GM18858 (cell line): ENCODE measurements around the gene CREB5.
"Not testable (repeated sequence)": the region's sequence is repeated elsewhere in the genome, so short reads cannot be mapped to it uniquely, and the experiment has no call there.

Experiments
- ATAC-seq: cut with Tn5 transposase; IDR thresholded peaks from one replicate; pipeline ENCODE4 v1.9.1; 2021; ENCODE audit not compliant: unreplicated experiment

Gene CREB5

DNA sequence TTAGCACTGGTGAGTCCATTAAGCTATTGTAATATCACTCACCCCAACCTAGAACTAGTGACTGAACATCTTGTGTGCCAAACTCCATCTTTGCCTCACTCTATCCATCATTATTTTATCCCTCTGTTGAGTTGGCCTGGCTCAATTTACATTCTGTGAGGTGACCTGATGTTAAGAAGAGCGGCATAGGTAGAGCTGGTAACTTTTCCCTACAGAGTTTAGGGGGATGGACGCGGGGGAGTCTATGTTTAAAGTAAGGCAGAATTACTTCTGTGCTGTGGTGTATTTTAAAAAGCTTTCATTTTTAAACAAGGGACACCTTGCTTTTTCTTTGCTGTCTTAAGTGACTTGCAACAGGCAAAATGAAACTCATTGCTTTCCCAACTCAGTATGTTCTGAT, 186.3 kb downstream of the CREB5 start:
- ATAC-seq = no peak

DNA sequence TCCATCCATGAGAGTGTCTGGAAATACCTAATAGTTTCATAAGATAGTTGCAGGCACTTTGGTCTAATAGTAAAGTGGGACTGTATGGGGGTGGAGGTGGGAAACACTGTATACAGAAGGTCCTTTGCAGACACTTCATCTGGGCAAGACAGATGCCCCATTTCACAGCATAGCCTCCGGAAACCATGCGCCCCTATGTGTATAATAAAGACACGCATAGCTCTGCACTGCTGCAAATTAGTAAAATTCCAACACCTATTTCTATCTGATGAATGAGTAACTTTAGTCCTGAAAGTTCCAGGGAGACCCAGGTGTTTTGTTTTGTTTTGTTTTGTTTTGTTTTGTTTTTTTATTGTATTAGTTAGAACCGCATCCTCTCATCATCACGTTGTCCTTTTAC, 187.1 kb downstream of the CREB5 start:
- no peak for ATAC-seq

DNA sequence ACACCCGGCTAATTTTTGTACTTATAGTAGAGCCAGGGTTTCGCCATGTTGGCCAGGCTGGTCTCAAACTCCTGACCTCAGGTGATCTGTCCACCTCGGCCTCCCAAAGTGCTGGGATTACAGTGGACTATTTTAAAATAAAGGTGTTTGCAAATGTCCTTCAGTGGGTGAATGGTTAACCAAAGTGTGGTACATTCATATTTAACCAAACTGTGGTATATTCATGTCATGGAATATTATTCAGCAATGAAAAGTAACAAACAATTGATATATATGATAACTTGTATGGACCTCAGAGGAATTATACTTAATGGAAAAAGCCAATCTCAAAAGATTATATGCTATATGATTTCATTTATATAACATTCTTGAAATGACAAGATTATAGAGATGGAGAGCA, 190.0 kb downstream of the CREB5 start:
- ATAC-seq = no peak

GRCh38 chr7:28605427-28606085, 193.2 kb downstream of the CREB5 start:
- ATAC-seq = no peak

- no peak for ATAC-seq
These were observed 194.1 kb downstream of the CREB5 start for GRCh38 chr7:28606421-28606820.

GRCh38 chr7:28607855-28608193, 195.5 kb downstream of the CREB5 start:
- ATAC-seq = no peak

DNA sequence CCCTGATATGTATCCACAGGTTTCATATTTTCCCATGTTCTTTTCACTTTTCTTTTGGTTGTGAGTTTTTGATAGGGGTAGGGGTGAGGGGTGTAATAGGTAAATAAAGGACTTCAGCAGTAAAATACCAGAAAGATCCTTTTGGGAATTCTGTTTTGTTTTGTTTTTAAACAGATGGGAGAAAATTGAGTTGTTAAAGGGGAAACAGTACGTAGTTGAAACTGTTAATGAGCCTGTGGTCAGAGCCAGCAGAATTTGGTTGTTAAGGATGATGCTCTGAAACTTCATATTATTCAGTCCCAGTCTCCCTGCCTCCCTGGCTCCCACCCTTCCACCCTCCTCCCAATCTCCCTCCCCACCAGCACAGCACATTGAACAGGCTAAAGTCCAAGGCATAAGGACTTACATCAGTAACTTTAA, 195.9 kb downstream of the CREB5 start:
- ATAC-seq = no peak

GRCh38 chr7:28608731-28609130, 196.4 kb downstream of the CREB5 start:
- ATAC-seq = no peak

DNA sequence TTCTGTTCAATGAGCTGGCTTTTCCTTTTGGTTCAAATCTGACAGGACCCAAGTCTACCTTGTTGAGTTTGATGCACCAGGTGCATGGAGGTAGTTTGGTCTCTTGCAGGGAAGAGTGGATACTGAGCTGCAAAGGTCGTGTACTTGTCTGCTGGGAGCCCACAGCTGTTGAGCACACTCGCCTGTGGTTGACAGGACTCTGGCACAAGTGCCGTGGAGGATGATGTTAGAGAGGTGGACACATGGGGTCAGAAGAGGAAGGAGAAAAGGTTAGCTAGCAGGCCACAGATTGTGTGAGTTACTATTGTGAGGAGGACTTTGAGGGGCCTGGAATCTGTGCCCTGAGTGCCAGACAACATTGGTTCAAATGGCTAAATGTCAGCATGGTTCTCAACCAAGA, 197.3 kb downstream of the CREB5 start:
- ATAC-seq = no peak

GRCh38 chr7:28611399-28611897, 199.1 kb downstream of the CREB5 start:
- ATAC-seq = not testable (repeated sequence)

GRCh38 chr7:28613262-28613661, 200.9 kb downstream of the CREB5 start:
- ATAC-seq = no peak

DNA sequence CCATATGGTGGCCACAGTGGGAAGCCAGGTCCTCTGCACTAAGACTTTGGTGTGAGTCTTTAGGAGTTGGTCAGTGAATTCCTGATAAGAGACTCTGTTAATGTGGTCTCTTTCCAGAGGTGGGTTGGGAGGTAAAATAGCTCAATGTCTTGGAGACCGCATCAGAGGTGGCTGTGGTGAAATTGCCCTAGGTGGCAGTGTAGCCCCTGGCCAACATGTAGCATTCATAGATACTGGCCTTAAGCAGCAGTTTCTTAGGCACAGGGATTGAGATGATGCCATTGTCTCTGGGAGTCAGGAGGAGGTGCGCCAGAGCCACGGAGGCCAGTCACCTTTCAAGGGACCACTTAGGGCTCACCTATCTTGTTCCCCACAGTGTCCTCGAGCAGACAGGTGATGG, 202.8 kb downstream of the CREB5 start:
- ATAC-seq = no peak

DNA sequence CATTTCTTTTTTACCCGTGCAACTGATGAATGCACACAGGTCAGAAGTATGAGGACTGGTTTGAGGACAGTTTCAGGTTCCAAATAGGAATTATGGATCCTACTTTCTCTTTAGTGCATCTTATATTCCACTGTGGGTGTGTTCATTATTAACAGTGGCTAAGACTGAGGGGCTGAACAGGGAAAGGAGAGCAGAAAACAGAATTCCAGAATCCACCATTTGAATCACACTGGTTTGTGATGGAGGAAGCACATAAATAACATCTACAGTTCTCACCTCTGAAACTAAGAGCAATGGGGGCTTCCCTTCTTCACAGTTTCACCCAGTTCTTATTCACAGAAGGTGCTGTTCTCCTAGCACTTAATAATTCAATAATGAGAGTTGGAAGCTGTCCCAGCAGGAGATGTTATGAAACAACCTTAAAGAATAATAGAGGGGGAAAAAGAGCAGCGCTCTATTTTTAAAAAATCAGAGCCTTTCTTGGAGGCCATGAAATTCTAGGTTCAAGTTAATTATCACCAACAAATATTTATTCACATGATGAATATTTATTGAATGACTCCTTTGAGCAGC, 205.1 kb downstream of the CREB5 start:
- no peak for ATAC-seq

- ATAC-seq = no peak
These were observed 206.1 kb downstream of the CREB5 start for GRCh38 chr7:28618383-28618782.

GRCh38 chr7:28619256-28619655, 206.9 kb downstream of the CREB5 start:
- no peak for ATAC-seq

GRCh38 chr7:28621369-28621841, 209.1 kb downstream of the CREB5 start:
- no peak for ATAC-seq

DNA sequence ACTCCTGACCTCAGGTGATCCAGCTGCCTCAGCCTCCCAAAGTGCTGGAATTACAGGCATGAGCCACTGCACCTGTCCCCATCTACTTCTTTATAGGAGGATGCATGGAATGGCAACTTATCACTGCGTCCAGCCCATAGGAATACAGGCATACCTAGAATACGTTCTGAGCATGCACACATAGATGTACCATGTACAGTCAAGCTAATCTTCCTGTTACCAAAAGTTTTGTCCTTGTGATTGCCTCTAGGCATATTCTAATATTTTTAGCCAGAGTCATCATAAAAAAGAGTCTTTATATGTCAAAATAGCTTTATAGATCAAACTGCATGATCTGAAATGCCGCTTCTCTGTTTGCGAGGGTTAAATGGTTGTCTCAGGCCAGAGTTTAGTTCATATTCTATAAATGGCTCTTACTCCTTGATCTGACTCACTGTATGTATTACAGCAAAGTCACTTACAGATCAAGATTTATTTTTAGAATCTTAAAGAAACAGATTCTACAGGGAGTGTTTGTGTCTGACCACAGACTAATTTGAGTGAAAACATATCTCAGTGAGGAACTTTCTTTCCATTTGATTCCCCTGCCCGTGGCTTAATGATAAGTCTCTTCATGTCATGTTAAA, 210.9 kb downstream of the CREB5 start:
- no peak for ATAC-seq

DNA sequence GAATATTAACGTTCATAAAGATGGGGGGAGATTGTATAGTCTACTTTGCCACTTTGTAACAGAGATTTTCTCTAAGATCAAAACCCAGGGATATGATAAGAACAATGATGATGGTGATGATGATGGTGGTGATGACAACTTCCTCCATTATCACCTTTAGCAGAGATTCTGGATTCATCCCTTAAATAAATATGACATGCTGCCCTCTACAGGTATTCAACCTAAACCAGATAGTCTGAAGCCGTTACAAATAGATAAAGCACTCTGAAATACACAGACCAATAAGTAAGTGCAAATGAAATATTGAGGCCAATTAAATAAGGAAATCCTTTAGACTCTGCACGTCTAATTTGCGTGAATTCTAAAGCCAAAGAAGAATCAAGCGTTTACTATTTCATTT, 211.5 kb downstream of the CREB5 start:
- ATAC-seq = no peak

DNA sequence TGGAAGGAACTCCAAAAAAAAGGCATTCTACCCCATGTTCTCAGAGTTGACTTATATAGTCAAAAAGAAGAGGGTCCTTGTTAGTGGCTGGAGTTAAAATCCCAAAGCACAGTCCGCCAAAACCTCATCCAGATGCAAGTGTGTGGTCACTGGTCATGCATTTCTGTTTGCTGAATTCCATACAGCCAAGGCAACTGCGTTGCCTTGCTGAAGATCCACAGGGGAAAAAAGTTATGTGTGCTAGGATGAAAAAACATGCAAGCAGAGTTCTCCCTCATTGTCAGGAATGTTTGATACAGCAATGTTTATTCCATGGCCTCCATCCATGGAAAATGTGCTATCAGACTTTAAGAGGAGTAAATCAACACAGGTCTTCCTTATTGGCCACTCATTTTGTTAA, 213.1 kb downstream of the CREB5 start:
- ATAC-seq = no peak

GRCh38 chr7:28626221-28626620, 213.9 kb downstream of the CREB5 start:
- no peak for ATAC-seq

GRCh38 chr7:28626624-28627262, 214.4 kb downstream of the CREB5 start:
- ATAC-seq = no peak

DNA sequence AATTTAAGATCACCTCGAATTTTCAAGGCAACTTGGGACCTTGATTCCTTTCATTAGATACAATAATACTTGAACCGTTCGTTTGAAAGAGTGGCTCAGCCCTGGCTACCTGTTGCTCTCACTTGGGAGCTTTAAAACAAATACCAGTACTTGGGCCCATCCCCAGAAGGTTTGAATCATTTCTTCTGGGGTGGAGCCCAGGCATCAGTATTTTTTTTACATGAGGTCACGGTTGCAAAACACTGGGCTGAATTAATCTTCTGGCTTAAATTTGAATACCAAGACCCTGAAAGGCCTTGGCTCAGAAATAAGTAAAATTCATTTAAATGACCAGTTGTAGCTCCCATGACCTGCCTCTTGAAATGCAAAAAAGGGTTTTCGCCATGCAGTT, 214.9 kb downstream of the CREB5 start:
- no peak for ATAC-seq
